ENCODE data around the gene PCBP2. TPM values are rescaled to one million over a fixed set of nuclear protein-coding genes. Genes with fewer than 3 reads are reported as not detected.
"Not testable (repeated sequence)": the region's sequence is repeated elsewhere in the genome, so short reads cannot be mapped to it uniquely, and the experiment has no call there.

Gene PCBP2
- polyA plus RNA-seq, 3 donors = 1,105 to 1,163 (median 1,124) TPM

- DNase-seq (ENCODE audit: extremely low read depth in 1 of 11, low read depth in 9 of 11, low spot score in 4 of 11) = no peak
Observed at GRCh38 chr12:53459097-53459496, 7.2 kb downstream of the PCBP2 start.

GRCh38 chr12:53461059-53461458 lies 9.2 kb downstream of the PCBP2 start:
- DNase-seq (ENCODE audit: extremely low read depth in 1 of 11, low read depth in 9 of 11, low spot score in 4 of 11) = no peak

GRCh38 chr12:53461591-53461990 lies 9.7 kb downstream of the PCBP2 start:
- DNase-seq (ENCODE audit: extremely low read depth in 1 of 11, low read depth in 9 of 11, low spot score in 4 of 11) = no peak

GRCh38 chr12:53462935-53463334 lies 11.0 kb downstream of the PCBP2 start:
- no peak for DNase-seq (ENCODE audit: extremely low read depth in 1 of 11, low read depth in 9 of 11, low spot score in 4 of 11)

GRCh38 chr12:53463802-53464560 lies 12.1 kb downstream of the PCBP2 start:
- DNase-seq (ENCODE audit: extremely low read depth in 1 of 11, low read depth in 9 of 11, low spot score in 4 of 11) = no peak

GRCh38 chr12:53464685-53465418 lies 12.9 kb downstream of the PCBP2 start:
- no peak for DNase-seq (ENCODE audit: extremely low read depth in 1 of 11, low read depth in 9 of 11, low spot score in 4 of 11)

- no peak for DNase-seq (ENCODE audit: extremely low read depth in 1 of 11, low read depth in 9 of 11, low spot score in 4 of 11)
Observed at GRCh38 chr12:53465679-53466078, 13.8 kb downstream of the PCBP2 start.

- no peak for DNase-seq (ENCODE audit: extremely low read depth in 1 of 11, low read depth in 9 of 11, low spot score in 4 of 11)
Observed at GRCh38 chr12:53466640-53467039, 14.7 kb downstream of the PCBP2 start.

GRCh38 chr12:53467082-53467481 lies 15.2 kb downstream of the PCBP2 start:
- no peak for DNase-seq (ENCODE audit: extremely low read depth in 1 of 11, low read depth in 9 of 11, low spot score in 4 of 11)

GRCh38 chr12:53467880-53468279 lies 16.0 kb downstream of the PCBP2 start:
- DNase-seq (ENCODE audit: extremely low read depth in 1 of 11, low read depth in 9 of 11, low spot score in 4 of 11) = no peak

- no peak for DNase-seq (ENCODE audit: extremely low read depth in 1 of 11, low read depth in 9 of 11, low spot score in 4 of 11)
Observed at GRCh38 chr12:53468282-53468681, 16.4 kb downstream of the PCBP2 start.

GRCh38 chr12:53472056-53472582 lies 20.2 kb downstream of the PCBP2 start:
- no peak for DNase-seq (ENCODE audit: extremely low read depth in 1 of 11, low read depth in 9 of 11, low spot score in 4 of 11)

GRCh38 chr12:53474077-53474476 lies 22.2 kb downstream of the PCBP2 start:
- no peak for DNase-seq (ENCODE audit: extremely low read depth in 1 of 11, low read depth in 9 of 11, low spot score in 4 of 11)

GRCh38 chr12:53474819-53475218 lies 22.9 kb downstream of the PCBP2 start:
- no peak for DNase-seq (ENCODE audit: extremely low read depth in 1 of 11, low read depth in 9 of 11, low spot score in 4 of 11)

GRCh38 chr12:53476769-53477209 lies 24.9 kb downstream of the PCBP2 start:
- DNase-seq (ENCODE audit: extremely low read depth in 1 of 11, low read depth in 9 of 11, low spot score in 4 of 11) = no peak

GRCh38 chr12:53478865-53479264 lies 27.0 kb downstream of the PCBP2 start:
- no peak for DNase-seq (ENCODE audit: extremely low read depth in 1 of 11, low read depth in 9 of 11, low spot score in 4 of 11)

GRCh38 chr12:53479331-53479730 lies 27.4 kb downstream of the PCBP2 start:
- no peak for DNase-seq (ENCODE audit: extremely low read depth in 1 of 11, low read depth in 9 of 11, low spot score in 4 of 11)

GRCh38 chr12:53480491-53481442 lies 28.9 kb downstream of the PCBP2 start:
- DNase-seq (ENCODE audit: extremely low read depth in 1 of 11, low read depth in 9 of 11, low spot score in 4 of 11) = no peak

GRCh38 chr12:53481458-53481857 lies 29.6 kb downstream of the PCBP2 start:
- DNase-seq (ENCODE audit: extremely low read depth in 1 of 11, low read depth in 9 of 11, low spot score in 4 of 11) = not testable (repeated sequence)

Data from renal cortex interstitium (tissue), 11 donors.